Smooth muscle cell (in vitro differentiated cells): ENCODE results near the gene KRTAP19-2. TPM values are rescaled to one million over a fixed set of nuclear protein-coding genes. Genes with fewer than 3 reads are reported as not detected.

Source experiments
- DNase-seq: peaks from one replicate; lab custom pipeline; 2025; ENCODE audit not compliant: unreplicated experiment; lab: John Stamatoyannopoulos, UW
- H2AFZ ChIP-seq: fragments of 200-600 bp; sonication (generic); 2 replicates; pipeline ENCODE4 v1.6.0; 2016; ENCODE audit warnings: antibody characterized with exemption, low read depth, mild to moderate bottlenecking
- H3F3A ChIP-seq: fragments of 200-600 bp; sonication (generic); 2 replicates; pipeline ENCODE4 v1.6.0; 2017; ENCODE audit warnings: antibody characterized with exemption, low read depth
- H3K27ac ChIP-seq: fragments of 200-600 bp; sonication (generic); 2 replicates; pipeline ENCODE4 v1.5.1; 2016; ENCODE audit warnings: low read depth, mild to moderate bottlenecking
- H3K27me3 ChIP-seq: fragments of 200-600 bp; sonication (generic); 2 replicates; pipeline ENCODE4 v1.6.1; 2016; ENCODE audit warnings: low read depth, mild to moderate bottlenecking
- H3K36me3 ChIP-seq: fragments of 200-600 bp; sonication (generic); 2 replicates; pipeline ENCODE4 v1.5.1; 2016; ENCODE audit warnings: low read depth
- H3K4me1 ChIP-seq: fragments of 200-600 bp; sonication (generic); 2 replicates; pipeline ENCODE4 v1.5.1; 2016; ENCODE audit warnings: low read depth
- H3K4me2 ChIP-seq: fragments of 200-600 bp; sonication (generic); 2 replicates; pipeline ENCODE4 v1.6.0; 2016; ENCODE audit warnings: mild to moderate bottlenecking
- H3K4me3 ChIP-seq: fragments of 200-600 bp; sonication (generic); 2 replicates; pipeline ENCODE4 v1.5.1; 2016; ENCODE audit warnings: mild to moderate bottlenecking
- H3K79me2 ChIP-seq: fragments of 200-600 bp; sonication (generic); 2 replicates; pipeline ENCODE4 v1.6.0; 2016; ENCODE audit warnings: low read depth, mild to moderate bottlenecking
- H3K9ac ChIP-seq: fragments of 200-600 bp; sonication (generic); 2 replicates; pipeline ENCODE4 v1.6.0; 2016; ENCODE audit warnings: low read depth
- H3K9me3 ChIP-seq: fragments of 200-600 bp; sonication (generic); replicated peaks from 2 replicates; pipeline ENCODE4 v1.5.1; 2016; ENCODE audit warnings: low read depth
- H4K20me1 ChIP-seq: fragments of 200-600 bp; sonication (generic); 2 replicates; pipeline ENCODE4 v1.6.0; 2016; ENCODE audit warnings: low read depth
- WGBS: methylation state at CpG from one replicate; pipeline ENCODE4 v1.1.7; 2016; ENCODE audit warnings: low lambda C conversion rate; 5-methylcytosine and 5-hydroxymethylcytosine counted together
- polyA plus RNA-seq: library from polyadenylated mRNA; unstranded; fragments of >200 nt; fragmentation: Nextera tagmentation; extraction: Ambion mirVana; gene quantifications from 2 replicates; pipeline ENCODE4 v1.2.1, GENCODE V29; 2016
- total RNA-seq: library from RNA; depleted of rRNA; stranded (reverse); fragments of >200 nt; gene quantifications from 2 replicates; pipeline ENCODE4 v1.2.3, GENCODE V29; 2014
- TF ChIP-seq, protein P1 (sequence below): fragments of 200-600 bp; sonication (generic); IDR thresholded peaks from 2 replicates; pipeline ENCODE4 v1.5.1; 2017; ENCODE audit warnings: borderline replicate concordance, mild to moderate bottlenecking, antibody characterized with exemption; ENCODE audit not compliant: insufficient read depth, poor library complexity, severe bottlenecking

Gene KRTAP19-2
- total and polyA plus RNA-seq, 2 experiments from 2014 or later: not detected

DNA sequence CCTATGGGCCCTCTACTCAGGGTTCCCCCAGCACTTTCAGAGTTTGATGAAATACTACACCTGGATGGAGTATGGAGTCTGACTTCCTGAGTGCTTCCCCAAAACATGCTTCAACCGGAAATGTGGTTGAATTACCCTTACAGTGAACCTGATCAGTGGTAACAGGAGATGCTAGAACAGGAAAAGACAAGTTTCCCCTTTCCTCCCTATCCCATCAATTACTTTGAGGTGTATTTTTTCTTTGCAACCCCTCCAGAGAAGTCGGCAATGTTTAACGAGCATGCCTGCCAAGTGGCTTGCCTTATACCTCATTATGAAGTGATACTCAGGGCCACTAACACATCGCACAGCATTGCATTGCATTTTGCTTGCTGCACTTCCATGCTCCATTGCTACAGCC, 40.2 kb downstream of the KRTAP19-2 start:
- H3K4me3 ChIP-seq: no peak overlapping the region
- WGBS: 73% methylated on average over 4 of the region's 4 CpGs
- H3K4me2 ChIP-seq: no peak overlapping the region
- H3K27me3 ChIP-seq: no peaks in the 10 kb centered on the region
- H3K4me1 ChIP-seq: no peaks in the 10 kb centered on the region
- H3K27ac ChIP-seq: no peak overlapping the region
- no peak overlapping the region for H2AFZ ChIP-seq
- DNase-seq: no peak
- no peaks in the 10 kb centered on the region for H4K20me1 ChIP-seq
- no peaks in the 10 kb centered on the region for H3F3A ChIP-seq
- no peaks in the 10 kb centered on the region for H3K36me3 ChIP-seq
- H3K9me3 ChIP-seq: no peaks in the 10 kb centered on the region
- H3K9ac ChIP-seq: no peak overlapping the region
- H3K79me2 ChIP-seq: no peaks in the 10 kb centered on the region
- TF ChIP-seq, protein P1, sequence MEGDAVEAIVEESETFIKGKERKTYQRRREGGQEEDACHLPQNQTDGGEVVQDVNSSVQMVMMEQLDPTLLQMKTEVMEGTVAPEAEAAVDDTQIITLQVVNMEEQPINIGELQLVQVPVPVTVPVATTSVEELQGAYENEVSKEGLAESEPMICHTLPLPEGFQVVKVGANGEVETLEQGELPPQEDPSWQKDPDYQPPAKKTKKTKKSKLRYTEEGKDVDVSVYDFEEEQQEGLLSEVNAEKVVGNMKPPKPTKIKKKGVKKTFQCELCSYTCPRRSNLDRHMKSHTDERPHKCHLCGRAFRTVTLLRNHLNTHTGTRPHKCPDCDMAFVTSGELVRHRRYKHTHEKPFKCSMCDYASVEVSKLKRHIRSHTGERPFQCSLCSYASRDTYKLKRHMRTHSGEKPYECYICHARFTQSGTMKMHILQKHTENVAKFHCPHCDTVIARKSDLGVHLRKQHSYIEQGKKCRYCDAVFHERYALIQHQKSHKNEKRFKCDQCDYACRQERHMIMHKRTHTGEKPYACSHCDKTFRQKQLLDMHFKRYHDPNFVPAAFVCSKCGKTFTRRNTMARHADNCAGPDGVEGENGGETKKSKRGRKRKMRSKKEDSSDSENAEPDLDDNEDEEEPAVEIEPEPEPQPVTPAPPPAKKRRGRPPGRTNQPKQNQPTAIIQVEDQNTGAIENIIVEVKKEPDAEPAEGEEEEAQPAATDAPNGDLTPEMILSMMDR: no peak

DNA sequence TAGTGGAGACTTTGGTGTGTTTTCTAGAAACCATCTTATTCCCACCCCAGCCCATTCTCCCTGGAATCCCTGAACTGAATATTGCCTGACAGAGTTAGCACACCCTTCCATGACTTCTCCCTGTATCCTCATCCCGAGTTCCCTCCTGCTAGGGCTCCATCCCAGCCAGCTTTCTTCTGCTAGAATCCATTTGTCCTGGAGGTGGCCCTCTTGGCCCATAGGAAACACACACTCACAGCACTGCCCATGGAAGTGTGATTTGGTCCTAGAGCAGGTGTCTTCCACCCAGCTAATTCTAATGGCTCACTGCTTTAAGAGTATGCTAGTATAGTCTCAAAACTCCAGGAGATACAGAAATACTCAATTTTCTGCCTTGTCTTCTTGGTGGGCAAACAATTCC, 43.0 kb downstream of the KRTAP19-2 start:
- H3K4me1 ChIP-seq: no peaks in the 10 kb centered on the region
- no peaks in the 10 kb centered on the region for H3K27me3 ChIP-seq
- no peak overlapping the region for H3K4me3 ChIP-seq
- no peaks in the 10 kb centered on the region for H3K9me3 ChIP-seq
- H3K9ac ChIP-seq: no peak overlapping the region
- H3K27ac ChIP-seq: no peak overlapping the region
- no peak overlapping the region for H2AFZ ChIP-seq
- no peaks in the 10 kb centered on the region for H4K20me1 ChIP-seq
- DNase-seq: no peak
- 57% methylated on average over 1 of the region's 1 CpG for WGBS
- H3K4me2 ChIP-seq: no peak overlapping the region
- H3F3A ChIP-seq: no peaks in the 10 kb centered on the region
- H3K36me3 ChIP-seq: no peaks in the 10 kb centered on the region
- TF ChIP-seq, protein P1: no peak
- H3K79me2 ChIP-seq: no peaks in the 10 kb centered on the region

DNA sequence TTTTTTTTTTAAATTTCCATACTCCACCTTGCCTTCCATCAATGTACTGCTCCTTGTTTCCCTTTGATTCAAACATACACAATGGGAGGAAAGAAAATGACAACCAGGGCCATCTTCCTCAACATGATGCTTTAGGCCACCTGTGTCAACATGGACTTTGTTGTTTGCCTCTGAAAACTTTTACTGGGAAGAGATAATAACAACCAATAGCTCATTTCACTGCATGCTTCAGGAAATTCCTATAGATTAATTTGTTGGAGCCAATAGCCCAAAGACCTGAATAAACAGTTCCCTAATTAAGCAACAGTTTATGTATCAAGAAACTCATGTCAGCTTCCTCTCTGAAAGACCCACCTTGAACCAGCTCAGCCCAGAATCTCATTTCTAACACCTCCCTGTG, 44.0 kb downstream of the KRTAP19-2 start:
- no peaks in the 10 kb centered on the region for H3K9me3 ChIP-seq
- H3K27me3 ChIP-seq: no peaks in the 10 kb centered on the region
- no peak overlapping the region for H3K9ac ChIP-seq
- H3K36me3 ChIP-seq: no peaks in the 10 kb centered on the region
- TF ChIP-seq, protein P1: no peak
- no peak for DNase-seq
- H3K4me1 ChIP-seq: no peaks in the 10 kb centered on the region
- no peaks in the 10 kb centered on the region for H4K20me1 ChIP-seq
- no peak overlapping the region for H3K27ac ChIP-seq
- H3K4me2 ChIP-seq: no peak overlapping the region
- no peaks in the 10 kb centered on the region for H3K79me2 ChIP-seq
- H2AFZ ChIP-seq: no peak overlapping the region
- no peaks in the 10 kb centered on the region for H3F3A ChIP-seq
- H3K4me3 ChIP-seq: no peak overlapping the region

- no peaks in the 10 kb centered on the region for H3K4me1 ChIP-seq
- no peaks in the 10 kb centered on the region for H3K27me3 ChIP-seq
- H3K4me2 ChIP-seq: no peak within 1 kb of the TSS
- no peaks in the 10 kb centered on the region for H4K20me1 ChIP-seq
- H3K4me3 ChIP-seq: no peak within 1 kb of the TSS
- no peak for DNase-seq
- no peak within 1 kb of the TSS for H3K27ac ChIP-seq
- no peak within 1 kb of the TSS for H3K9ac ChIP-seq
- TF ChIP-seq, protein P1: no peak
- H3K36me3 ChIP-seq: no peaks in the 10 kb centered on the region
- H2AFZ ChIP-seq: no peak within 1 kb of the TSS
- 95% methylated on average over 5 of the region's 5 CpGs for WGBS
- no peaks in the 10 kb centered on the region for H3K9me3 ChIP-seq
- H3F3A ChIP-seq: no peaks in the 10 kb centered on the region
- no peaks in the 10 kb centered on the region for H3K79me2 ChIP-seq
These were observed 47.3 kb downstream of the KRTAP19-2 start, which contains the start of gene KRTAP15-1 for GRCh38 chr21:30439975-30440374. KRTAP15-1 (plus strand) TSS chr21:30440275; CDS start chr21:30440328, 53 bp downstream.
